Fibroblast of villous mesenchyme (primary cell): Measurements from ENCODE around the gene NRF1. TPM values are rescaled to one million over a fixed set of nuclear protein-coding genes. Genes with fewer than 3 reads are reported as not detected.
"Not testable (repeated sequence)": the region's sequence is repeated elsewhere in the genome, so short reads cannot be mapped to it uniquely, and the experiment has no call there.

Source experiments
- DNase-seq: peaks from one replicate; pipeline ENCODE4 v3.0.0-alpha.2; 2010; ENCODE audit warnings: low read depth
- H3K4me3 ChIP-seq: 2 replicates; pipeline ENCODE4 v1.5.1; 2011; ENCODE audit warnings: low read depth, mild to moderate bottlenecking, low read length
- CTCF ChIP-seq: IDR thresholded peaks from 2 replicates; pipeline ENCODE4 v1.5.1; 2012; ENCODE audit warnings: low read depth, mild to moderate bottlenecking, low read length; ENCODE audit not compliant: insufficient read depth
- total RNA-seq: library from RNA; depleted of rRNA; stranded (reverse); fragments of >200 nt; gene quantifications from 2 replicates; pipeline ENCODE4 v1.2.3, GENCODE V29; 2012

The NRF1 gene
- total RNA-seq, 1 donor = 12.5 TPM

- no peak overlapping the region for H3K4me3 ChIP-seq
- no peak for TF ChIP-seq CTCF
- no peak for DNase-seq
Observed at GRCh38 chr7:129572205-129572604, 39.3 kb upstream of the NRF1 start.

- peak; percentile 61 for DNase-seq
- no peak for TF ChIP-seq CTCF
- H3K4me3 ChIP-seq = no peak overlapping the region
Observed at GRCh38 chr7:129574487-129574886, 37.0 kb upstream of the NRF1 start.

GRCh38 chr7:129575699-129576098, 35.8 kb upstream of the NRF1 start:
- H3K4me3 ChIP-seq = no peak overlapping the region
- no peak for TF ChIP-seq CTCF

GRCh38 chr7:129576138-129576537, 35.4 kb upstream of the NRF1 start:
- no peak for TF ChIP-seq CTCF
- no peak overlapping the region for H3K4me3 ChIP-seq
- DNase-seq = no peak

More at GRCh38 chr7:129575699-129576098, 35.8 kb upstream of the NRF1 start:
- DNase-seq = no peak

- TF ChIP-seq CTCF = no peak
- DNase-seq = no peak
- H3K4me3 ChIP-seq = no peak overlapping the region
Observed at GRCh38 chr7:129578829-129579228, 32.7 kb upstream of the NRF1 start.

- not testable (repeated sequence) for DNase-seq, H3K4me3 ChIP-seq
Observed at GRCh38 chr7:129586179-129586578, 25.3 kb upstream of the NRF1 start.

GRCh38 chr7:129588268-129588667, 23.3 kb upstream of the NRF1 start:
- DNase-seq = no peak
- H3K4me3 ChIP-seq = no peak overlapping the region
- no peak for TF ChIP-seq CTCF
